Central memory CD8-positive, alpha-beta T cell (primary cell): ENCODE measurements around the gene OPCML.

ENCODE experiments used
- ATAC-seq: fragments of 150-1000 bp; cut with Tn5 transposase; replicated peaks from 2 replicates; pipeline ENCODE4 v1.10.0; 2022; ENCODE audit warnings: mild to moderate bottlenecking, moderate FRiP score, moderate number of reproducible peaks; ENCODE audit not compliant: poor library complexity, severe bottlenecking; ENCODE audit errors: extremely low read depth
- DNase-seq, 2 donors: peaks; one replicate each; pipeline ENCODE4 v3.0.0; 2021; ENCODE audit warnings: low spot score in 2 of 2
- H3K27ac Mint-ChIP-seq: one replicate; pipeline ENCODE4 v1.8.0; 2022; ENCODE audit warnings: low read depth, mild to moderate bottlenecking, moderate library complexity, mixed read lengths
- H3K27me3 Mint-ChIP-seq: one replicate; pipeline ENCODE4 v1.8.0; 2022; ENCODE audit warnings: mixed read lengths
- H3K36me3 Mint-ChIP-seq: one replicate; pipeline ENCODE4 v1.8.0; 2022; ENCODE audit warnings: mild to moderate bottlenecking, moderate library complexity, mixed read lengths; ENCODE audit not compliant: insufficient read depth
- H3K4me1 Mint-ChIP-seq: one replicate; pipeline ENCODE4 v1.8.0; 2022; ENCODE audit warnings: mixed read lengths
- H3K4me3 Mint-ChIP-seq: one replicate; pipeline ENCODE4 v1.8.0; 2022; ENCODE audit warnings: mild to moderate bottlenecking, moderate library complexity, mixed read lengths
- H3K9me3 Mint-ChIP-seq: one replicate; pipeline ENCODE4 v1.8.0; 2022; ENCODE audit warnings: mixed read lengths

OPCML gene

GRCh38 chr11:132590554-132590953 is 941.7 kb downstream of the OPCML start:
- Mint-ChIP-seq H3K27ac (no peak overlapping the region), H3K4me3 (no peak overlapping the region), H3K4me1 (no peaks in the 10 kb centered on the region), H3K9me3 (peaks cover 27% of the 10 kb centered on the region), H3K27me3 (no peaks in the 10 kb centered on the region), H3K36me3 (no peaks in the 10 kb centered on the region)
- no peak for ATAC-seq
- DNase-seq: no peak

DNA sequence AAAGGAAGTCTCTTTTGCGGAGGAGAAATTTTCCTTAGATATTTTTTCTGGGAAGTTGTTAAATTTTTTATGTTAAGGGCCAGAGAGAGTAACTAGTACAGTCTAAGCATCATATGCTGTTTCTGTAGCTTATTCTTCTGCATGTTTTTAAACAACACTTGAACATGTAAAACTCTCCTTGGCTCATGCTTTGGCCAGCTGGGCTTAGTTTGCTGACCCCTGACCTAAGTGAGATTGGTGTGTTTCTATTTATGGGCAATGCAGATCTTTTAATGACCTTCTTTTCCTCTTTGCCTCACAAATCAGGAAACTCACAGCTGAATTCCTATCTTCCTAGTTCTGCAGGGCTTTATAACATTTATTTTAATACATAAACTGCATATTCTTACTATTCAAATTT is 942.5 kb downstream of the OPCML start:
- Mint-ChIP-seq H3K36me3 (no peaks in the 10 kb centered on the region), H3K9me3 (peaks cover 27% of the 10 kb centered on the region), H3K27me3 (no peaks in the 10 kb centered on the region), H3K27ac (no peak overlapping the region), H3K4me1 (no peaks in the 10 kb centered on the region), H3K4me3 (no peak overlapping the region)
- no peak for DNase-seq
- no peak for ATAC-seq

DNA sequence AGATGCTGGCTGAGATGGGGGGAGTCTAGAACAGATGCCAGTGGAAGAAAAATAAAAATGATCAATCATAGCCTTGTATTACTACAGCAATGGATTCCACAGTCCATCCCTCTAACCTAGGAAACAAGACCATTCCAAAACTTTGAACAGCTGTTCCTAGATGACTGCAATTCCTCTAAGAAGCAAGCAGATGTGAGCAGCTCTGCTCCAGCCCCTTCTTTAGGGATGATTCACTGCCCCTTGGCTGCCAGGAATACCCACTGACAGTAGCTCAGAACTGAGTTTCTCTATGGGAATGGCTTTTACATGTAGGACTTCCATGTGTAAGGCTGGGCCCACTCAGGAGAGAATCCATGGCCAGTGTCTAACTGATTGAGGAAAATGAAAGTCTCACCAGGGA is 943.9 kb downstream of the OPCML start:
- DNase-seq (no peak), ATAC-seq (no peak)
- Mint-ChIP-seq H3K4me1 (no peaks in the 10 kb centered on the region), H3K27ac (no peak overlapping the region), H3K27me3 (no peaks in the 10 kb centered on the region), H3K36me3 (no peaks in the 10 kb centered on the region), H3K4me3 (no peak overlapping the region), H3K9me3 (peaks cover 24% of the 10 kb centered on the region)

DNA sequence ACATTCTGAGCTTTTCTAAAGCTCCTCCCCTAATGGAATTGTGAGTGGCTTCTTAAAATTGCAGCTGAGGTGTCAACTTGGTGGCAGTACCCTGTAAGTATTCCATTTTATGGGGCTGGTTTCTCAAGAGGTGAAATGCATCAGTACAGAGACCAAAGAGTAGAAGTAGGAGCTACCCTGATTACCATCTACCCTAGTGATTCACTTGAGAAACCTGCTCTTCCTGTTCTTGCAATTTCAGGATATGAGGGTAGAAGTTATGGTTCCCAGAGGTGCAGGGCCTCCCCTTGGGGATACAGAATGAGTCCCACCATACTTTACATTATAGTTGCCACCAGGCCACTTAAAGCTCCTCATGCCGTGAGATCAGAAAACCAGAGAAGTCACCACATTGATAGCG is 944.6 kb downstream of the OPCML start:
- Mint-ChIP-seq H3K9me3 (peaks cover 17% of the 10 kb centered on the region), H3K4me3 (no peak overlapping the region)
- ATAC-seq: no peak

GRCh38 chr11:132586801-132587200 is 945.5 kb downstream of the OPCML start:
- peaks cover 15% of the 10 kb centered on the region for H3K9me3 Mint-ChIP-seq
- H3K27ac Mint-ChIP-seq: no peak overlapping the region
- ATAC-seq (no peak), DNase-seq (no peak)
- no peaks in the 10 kb centered on the region for H3K4me1 Mint-ChIP-seq
- no peaks in the 10 kb centered on the region for H3K27me3 Mint-ChIP-seq
- H3K36me3 Mint-ChIP-seq: no peaks in the 10 kb centered on the region
- no peak overlapping the region for H3K4me3 Mint-ChIP-seq

More for the DNA sequence above, 944.6 kb downstream of the OPCML start:
- no peak for DNase-seq
- Mint-ChIP-seq H3K27me3 (no peaks in the 10 kb centered on the region), H3K27ac (no peak overlapping the region), H3K36me3 (no peaks in the 10 kb centered on the region), H3K4me1 (no peaks in the 10 kb centered on the region)

DNA sequence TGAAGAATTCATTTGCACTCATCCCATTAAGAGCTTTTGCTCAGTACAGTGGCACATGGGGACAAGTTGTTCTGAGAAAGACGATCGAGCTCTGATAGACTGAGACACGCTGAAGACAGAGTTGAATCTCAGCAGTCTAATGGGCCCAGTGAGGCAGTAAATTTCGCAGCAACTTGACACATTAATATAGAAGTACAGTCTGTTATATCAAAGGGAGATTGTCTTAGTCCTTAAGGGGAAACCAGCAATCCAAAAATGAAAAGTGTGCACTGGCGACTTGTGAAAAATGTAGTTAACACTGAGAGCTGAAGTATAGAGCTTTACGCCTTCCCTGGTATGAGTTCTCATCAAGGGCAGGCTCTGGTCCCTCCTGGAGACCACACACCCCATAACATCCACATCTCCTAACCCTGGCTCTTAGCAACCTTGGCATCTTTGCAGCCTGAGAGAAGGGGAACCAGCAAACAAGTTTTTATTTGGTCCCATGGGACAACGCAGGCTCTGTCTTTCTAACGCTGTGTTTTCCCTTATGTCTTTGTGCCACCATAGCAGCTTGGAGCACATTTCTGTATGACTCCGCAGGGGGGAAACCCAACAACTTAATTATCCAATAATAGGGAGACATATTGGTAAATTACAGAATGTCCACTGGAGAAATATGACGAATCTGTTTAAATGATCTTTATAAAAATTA is 952.5 kb downstream of the OPCML start:
- Mint-ChIP-seq H3K27me3 (no peaks in the 10 kb centered on the region), H3K9me3 (peaks cover 14% of the 10 kb centered on the region), H3K4me1 (no peaks in the 10 kb centered on the region), H3K36me3 (no peaks in the 10 kb centered on the region), H3K27ac (no peak overlapping the region), H3K4me3 (no peak overlapping the region)
- ATAC-seq (no peak), DNase-seq (no peak)

DNA sequence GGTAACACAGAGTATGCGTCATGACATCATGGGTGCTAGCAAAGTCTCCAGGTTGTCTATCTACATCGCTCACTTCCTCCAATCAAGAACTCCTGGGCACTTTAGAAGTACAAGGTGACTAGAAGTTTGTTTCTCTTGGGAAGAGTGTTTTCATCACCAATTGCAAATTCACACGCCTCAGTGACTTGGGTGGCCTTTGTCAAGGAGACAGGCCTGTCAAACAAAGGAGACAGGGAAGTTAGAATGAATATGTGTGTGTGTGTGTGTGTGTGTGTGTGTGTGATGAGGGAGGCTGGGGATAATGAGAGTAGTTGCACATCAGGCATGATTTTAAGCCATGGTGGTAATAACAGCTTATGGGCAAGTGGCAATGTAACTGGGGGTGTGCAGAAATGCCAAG is 953.2 kb downstream of the OPCML start:
- H3K9me3 Mint-ChIP-seq: peaks cover 15% of the 10 kb centered on the region
- H3K27ac Mint-ChIP-seq: no peak overlapping the region
- H3K4me3 Mint-ChIP-seq: no peak overlapping the region
- no peaks in the 10 kb centered on the region for H3K27me3 Mint-ChIP-seq
- no peaks in the 10 kb centered on the region for H3K36me3 Mint-ChIP-seq
- DNase-seq: no peak
- no peaks in the 10 kb centered on the region for H3K4me1 Mint-ChIP-seq
- no peak for ATAC-seq

DNA sequence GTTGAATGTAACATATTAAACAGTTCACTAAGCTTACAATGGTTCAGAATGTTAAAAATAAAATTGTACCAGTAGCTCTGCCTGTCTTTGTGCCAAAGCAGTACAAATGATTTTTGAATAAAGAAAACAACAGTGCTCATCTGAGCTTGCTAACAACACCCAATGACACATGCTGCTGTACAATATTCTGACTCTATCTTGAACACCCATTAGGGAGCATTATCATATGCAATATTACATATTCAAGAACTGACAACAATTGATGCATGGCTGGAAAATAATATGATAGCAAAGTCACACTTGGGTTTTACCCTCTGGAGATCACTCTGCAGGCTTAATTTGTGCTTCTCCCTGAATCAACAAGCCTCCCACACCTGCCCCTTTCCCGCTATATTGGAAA is 953.7 kb downstream of the OPCML start:
- H3K27ac Mint-ChIP-seq: no peak overlapping the region
- no peak overlapping the region for H3K4me3 Mint-ChIP-seq
- H3K9me3 Mint-ChIP-seq: peaks cover 15% of the 10 kb centered on the region
- DNase-seq: no peak
- ATAC-seq: no peak
- H3K4me1 Mint-ChIP-seq: no peaks in the 10 kb centered on the region
- H3K36me3 Mint-ChIP-seq: no peaks in the 10 kb centered on the region
- no peaks in the 10 kb centered on the region for H3K27me3 Mint-ChIP-seq

DNA sequence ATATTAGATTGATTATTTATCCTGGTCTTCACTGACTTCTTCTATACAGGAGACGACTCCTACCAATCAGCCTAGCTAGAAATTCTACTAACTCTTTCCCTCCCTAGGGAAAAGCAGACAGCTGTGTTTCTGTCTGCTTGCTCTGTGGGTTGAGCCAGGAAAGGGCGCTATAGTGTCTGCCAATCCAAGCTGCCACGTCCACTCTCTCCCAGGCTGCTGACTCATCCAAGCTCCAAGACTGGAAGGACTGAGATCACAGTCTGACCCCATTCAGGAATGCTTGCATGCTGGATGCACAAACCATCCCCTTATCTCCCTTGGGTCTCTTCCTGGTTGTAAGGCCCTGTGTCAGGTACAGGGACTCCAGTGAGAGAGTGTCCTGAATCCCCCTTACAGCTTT is 955.6 kb downstream of the OPCML start:
- no peak overlapping the region for H3K27ac Mint-ChIP-seq
- peaks cover 17% of the 10 kb centered on the region for H3K9me3 Mint-ChIP-seq
- no peaks in the 10 kb centered on the region for H3K4me1 Mint-ChIP-seq
- no peaks in the 10 kb centered on the region for H3K27me3 Mint-ChIP-seq
- ATAC-seq: no peak
- peaks cover 1% of the 10 kb centered on the region for H3K36me3 Mint-ChIP-seq
- DNase-seq: no peak
- no peak overlapping the region for H3K4me3 Mint-ChIP-seq

DNA sequence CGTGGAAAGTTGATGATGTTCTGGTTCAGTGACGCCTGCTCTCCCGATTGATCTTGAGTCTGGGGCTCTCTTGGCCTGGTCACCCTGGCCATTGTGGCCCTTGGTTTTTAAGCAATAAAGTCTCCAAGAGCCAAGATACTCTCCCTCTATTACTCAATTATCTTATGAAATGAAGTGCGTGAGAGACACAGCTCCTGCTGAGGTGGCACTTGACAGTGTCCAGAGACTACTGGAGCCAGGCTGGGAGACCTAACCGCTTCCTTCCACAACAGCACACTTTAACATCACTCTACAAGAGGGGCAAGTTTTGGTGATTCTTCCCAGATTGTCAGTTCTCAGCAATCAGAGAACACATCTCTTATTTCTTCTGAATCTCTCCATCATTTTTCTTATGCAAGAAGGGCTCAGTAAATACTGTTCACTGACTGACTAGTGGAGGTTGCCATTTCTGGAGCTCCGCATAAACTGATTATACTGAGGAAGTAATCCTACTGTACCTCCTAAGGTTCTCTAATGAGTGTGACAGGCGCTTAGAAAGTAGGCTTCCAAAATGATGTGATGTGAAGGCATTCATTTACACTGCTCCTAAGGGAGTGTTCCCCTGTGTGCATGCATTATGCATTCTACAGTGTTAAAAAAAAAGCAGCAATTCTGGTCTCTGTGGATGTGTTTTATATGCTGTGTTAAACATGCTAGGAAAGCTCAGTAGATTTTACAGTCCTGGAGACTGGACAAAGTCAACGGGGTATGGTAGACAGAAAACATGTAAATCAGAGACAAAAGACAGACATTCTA is 968.0 kb downstream of the OPCML start:
- Mint-ChIP-seq H3K9me3 (peaks cover 13% of the 10 kb centered on the region), H3K27ac (no peak overlapping the region), H3K36me3 (no peaks in the 10 kb centered on the region)

DNA sequence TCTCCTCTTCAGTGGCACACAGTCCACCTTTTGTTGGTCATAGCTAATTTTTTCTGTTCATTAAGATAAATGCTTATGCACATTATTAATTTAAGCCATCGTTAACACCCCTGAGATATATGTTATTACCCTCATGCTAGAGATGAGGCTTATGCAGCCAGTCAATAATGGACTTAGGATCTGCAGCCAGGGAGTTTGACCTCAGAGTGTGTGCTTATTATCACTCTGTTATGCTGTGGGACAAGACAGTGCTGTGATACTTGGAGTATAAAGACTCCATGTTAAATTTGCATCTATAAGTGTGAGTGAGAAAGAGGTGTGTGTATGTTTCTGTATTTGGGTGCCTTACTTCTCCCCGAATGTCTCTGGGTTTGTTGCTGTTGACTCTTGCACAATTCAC is 969.3 kb downstream of the OPCML start:
- Mint-ChIP-seq H3K27me3 (no peaks in the 10 kb centered on the region), H3K9me3 (peaks cover 15% of the 10 kb centered on the region), H3K36me3 (no peaks in the 10 kb centered on the region), H3K27ac (no peak overlapping the region), H3K4me3 (no peak overlapping the region), H3K4me1 (no peaks in the 10 kb centered on the region)
- DNase-seq (no peak), ATAC-seq (no peak)

More for the DNA sequence above, 968.0 kb downstream of the OPCML start:
- no peaks in the 10 kb centered on the region for H3K27me3 Mint-ChIP-seq
- H3K4me3 Mint-ChIP-seq: no peak overlapping the region
- DNase-seq (no peak), ATAC-seq (no peak)
- H3K4me1 Mint-ChIP-seq: no peaks in the 10 kb centered on the region

DNA sequence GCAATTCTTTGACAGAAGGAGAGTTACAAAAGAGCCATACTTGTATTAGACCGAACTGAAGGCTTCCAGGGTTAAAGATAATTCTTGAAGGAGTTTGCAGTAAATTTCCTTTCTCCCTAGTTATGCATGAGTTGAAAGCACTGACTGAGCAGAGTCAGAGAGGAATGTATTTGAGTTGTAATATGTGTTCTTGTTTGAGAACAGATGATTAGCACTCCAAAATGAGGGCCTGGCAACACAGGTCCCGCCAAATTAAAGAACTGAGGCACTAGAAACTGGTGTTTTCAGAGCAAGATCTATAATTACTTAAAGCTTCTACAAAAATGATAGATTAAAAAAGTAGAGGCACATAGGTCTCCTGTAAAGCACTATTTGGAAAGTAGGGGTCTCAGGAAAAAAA is 970.4 kb downstream of the OPCML start:
- Mint-ChIP-seq H3K4me3 (no peak overlapping the region), H3K4me1 (no peaks in the 10 kb centered on the region), H3K9me3 (peaks cover 8% of the 10 kb centered on the region), H3K27me3 (no peaks in the 10 kb centered on the region), H3K36me3 (no peaks in the 10 kb centered on the region), H3K27ac (no peak overlapping the region)
- DNase-seq: no peak
- ATAC-seq: no peak

DNA sequence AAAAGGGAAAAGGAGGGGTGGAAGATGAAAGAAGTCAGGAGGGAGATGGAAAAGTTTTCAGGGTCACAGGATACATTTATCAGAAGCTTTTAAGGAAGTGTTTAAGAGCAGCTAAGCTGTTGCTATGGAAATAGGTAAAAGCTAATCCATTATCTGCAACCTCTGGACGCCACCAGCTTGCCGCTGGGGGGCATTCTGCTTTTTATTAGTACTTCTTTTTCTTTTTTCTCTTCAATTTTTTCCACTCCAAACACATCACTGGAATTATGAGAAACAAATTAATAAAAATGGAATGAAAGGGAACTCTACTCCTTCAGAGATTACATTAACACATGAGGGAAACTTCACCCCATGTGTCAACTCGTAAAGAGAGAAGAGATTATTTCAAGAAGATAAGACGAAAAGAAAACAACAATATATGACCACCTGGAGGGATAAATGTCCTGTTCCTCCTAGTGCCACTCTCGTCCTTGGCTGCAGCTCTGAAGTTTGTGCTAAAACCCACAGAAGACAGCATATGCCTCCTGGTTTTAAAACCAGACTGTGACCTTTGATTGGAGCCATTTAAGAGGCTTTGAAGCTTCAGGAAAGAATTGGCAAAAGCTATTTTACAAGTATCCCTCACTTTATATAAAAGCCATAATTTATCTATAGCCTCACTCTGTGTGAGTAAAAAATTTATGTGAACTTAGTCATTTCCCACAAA is 972.8 kb downstream of the OPCML start:
- no peak for DNase-seq
- Mint-ChIP-seq H3K36me3 (no peaks in the 10 kb centered on the region), H3K9me3 (peaks cover 8% of the 10 kb centered on the region), H3K4me1 (no peaks in the 10 kb centered on the region), H3K4me3 (no peak overlapping the region), H3K27me3 (no peaks in the 10 kb centered on the region), H3K27ac (no peak overlapping the region)
- ATAC-seq: no peak
